ENCODE data around the gene GGCX. TPM values are rescaled to one million over a fixed set of nuclear protein-coding genes. Genes with fewer than 3 reads are reported as not detected.
"Not testable (repeated sequence)": the region's sequence is repeated elsewhere in the genome, so short reads cannot be mapped to it uniquely, and the experiment has no call there.

Gene GGCX
- total RNA-seq, 1 donor from 2014 or later, result 27.9 TPM

DNA sequence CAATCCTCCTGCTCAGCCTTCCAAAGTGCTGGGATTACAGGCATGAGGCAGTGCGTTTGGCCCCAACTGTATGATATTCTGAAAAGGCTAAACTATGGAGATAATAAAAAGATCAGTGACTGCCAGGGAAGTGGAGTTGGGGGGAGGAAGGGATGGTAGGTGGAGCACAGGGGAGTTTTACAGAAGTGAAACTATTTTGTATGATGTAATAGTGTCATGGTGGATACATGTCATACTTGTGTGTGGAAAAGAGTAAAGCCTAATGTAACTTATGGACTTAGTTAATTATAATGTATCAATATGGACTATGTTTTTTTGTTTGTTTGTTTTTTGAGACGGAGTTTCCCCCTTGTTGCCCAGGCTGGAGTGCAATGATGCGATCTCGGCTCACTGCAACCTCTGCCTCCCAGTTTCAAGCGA is 2.9 kb upstream of the GGCX start:
- H3K36me3 ChIP-seq (ENCODE audit: control insufficient read depth, insufficient read depth, low read length), result no peaks in the 10 kb centered on the region
- TF ChIP-seq, protein P1, sequence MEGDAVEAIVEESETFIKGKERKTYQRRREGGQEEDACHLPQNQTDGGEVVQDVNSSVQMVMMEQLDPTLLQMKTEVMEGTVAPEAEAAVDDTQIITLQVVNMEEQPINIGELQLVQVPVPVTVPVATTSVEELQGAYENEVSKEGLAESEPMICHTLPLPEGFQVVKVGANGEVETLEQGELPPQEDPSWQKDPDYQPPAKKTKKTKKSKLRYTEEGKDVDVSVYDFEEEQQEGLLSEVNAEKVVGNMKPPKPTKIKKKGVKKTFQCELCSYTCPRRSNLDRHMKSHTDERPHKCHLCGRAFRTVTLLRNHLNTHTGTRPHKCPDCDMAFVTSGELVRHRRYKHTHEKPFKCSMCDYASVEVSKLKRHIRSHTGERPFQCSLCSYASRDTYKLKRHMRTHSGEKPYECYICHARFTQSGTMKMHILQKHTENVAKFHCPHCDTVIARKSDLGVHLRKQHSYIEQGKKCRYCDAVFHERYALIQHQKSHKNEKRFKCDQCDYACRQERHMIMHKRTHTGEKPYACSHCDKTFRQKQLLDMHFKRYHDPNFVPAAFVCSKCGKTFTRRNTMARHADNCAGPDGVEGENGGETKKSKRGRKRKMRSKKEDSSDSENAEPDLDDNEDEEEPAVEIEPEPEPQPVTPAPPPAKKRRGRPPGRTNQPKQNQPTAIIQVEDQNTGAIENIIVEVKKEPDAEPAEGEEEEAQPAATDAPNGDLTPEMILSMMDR (IDR thresholded peaks at IDR 0.05; ENCODE audit: insufficient read depth, low read length, severe bottlenecking), result no peak
- H3K4me3 ChIP-seq (ENCODE audit: low read depth, low read length), result no peak overlapping the region
- FAIRE-seq (no peak), DNase-seq (ENCODE audit: low read depth) (no peak)
- H3K27me3 ChIP-seq (ENCODE audit: control insufficient read depth, insufficient read depth, low read length), result no peaks in the 10 kb centered on the region

DNA sequence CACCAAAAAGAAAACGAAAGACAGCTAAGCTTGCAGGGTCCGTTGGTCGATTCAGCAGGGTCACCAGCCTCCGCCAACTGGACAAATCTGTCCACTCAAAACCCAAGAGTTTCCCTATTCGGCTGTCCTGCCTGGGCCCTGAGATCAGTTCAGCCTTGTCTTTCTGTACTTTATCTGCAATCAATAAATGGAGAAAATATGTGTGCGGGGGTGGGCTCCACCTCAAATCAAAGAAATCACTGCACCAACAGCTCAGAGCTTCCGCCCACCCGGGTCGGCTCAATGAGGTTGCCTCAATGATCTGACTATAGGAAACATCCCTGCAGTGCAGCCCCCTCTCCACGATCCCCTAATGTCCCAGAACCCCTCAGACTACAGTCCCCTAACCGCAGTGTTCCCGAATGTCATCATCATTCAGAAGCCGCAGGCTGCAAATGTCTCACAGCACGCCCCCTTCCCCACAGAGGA is 447 bp downstream of the GGCX start:
- TF ChIP-seq, protein P1 (IDR thresholded peaks at IDR 0.05; ENCODE audit: insufficient read depth, low read length, severe bottlenecking), result no peak
- Histone ChIP-seq H3K27me3 (ENCODE audit: control insufficient read depth, insufficient read depth, low read length) (no peaks in the 10 kb centered on the region), H3K36me3 (ENCODE audit: control insufficient read depth, insufficient read depth, low read length) (peaks cover 4% of the 10 kb centered on the region), H3K4me3 (ENCODE audit: low read depth, low read length) (peak overlapping the region; percentile 68)
- no peak for FAIRE-seq
- DNase-seq (ENCODE audit: low read depth), result no peak

DNA sequence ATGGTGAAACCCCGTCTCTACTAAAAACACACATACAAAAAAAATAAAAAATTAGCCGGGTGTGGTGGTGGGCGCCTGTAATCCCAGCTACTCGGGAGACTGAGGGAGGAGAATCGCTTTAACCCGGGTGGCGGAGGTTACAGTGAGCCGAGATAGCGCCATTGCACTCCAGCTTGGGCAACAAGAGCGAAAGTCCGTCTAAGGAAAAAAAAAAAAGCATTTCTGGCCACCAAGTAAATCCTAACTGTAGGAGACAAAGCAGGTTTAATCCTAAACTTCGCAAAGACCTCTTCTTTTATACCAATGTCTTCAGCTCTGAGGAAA is 928 bp downstream of the GGCX start:
- H3K27me3 ChIP-seq (ENCODE audit: control insufficient read depth, insufficient read depth, low read length); FAIRE-seq; DNase-seq (ENCODE audit: low read depth); H3K36me3 ChIP-seq (ENCODE audit: control insufficient read depth, insufficient read depth, low read length): not testable (repeated sequence)
- H3K4me3 ChIP-seq (ENCODE audit: low read depth, low read length), result peak overlapping the region; percentile 68

DNA sequence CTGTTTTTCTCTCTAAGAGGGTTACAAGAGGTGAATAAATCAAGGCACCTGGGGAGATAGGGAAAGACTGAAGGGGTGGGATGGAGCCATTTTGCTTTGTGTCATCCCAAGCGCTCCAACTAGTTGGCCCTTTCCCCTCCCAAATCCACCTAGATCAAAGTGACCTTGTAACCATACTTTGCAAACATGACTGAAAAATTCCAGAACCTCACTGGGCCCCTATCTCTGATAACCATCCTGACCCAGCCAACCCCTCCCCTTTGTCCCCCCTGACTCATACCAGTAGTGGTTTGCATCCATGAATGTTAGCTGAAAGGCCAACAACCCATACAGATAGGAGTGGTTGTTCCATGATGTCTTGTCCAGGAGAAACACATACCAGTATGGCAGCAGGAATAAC is 3.1 kb downstream of the GGCX start:
- FAIRE-seq, result no peak
- TF ChIP-seq, protein P1 (IDR thresholded peaks at IDR 0.05; ENCODE audit: insufficient read depth, low read length, severe bottlenecking), result no peak
- no peak for DNase-seq (ENCODE audit: low read depth)
- H3K27me3 ChIP-seq (ENCODE audit: control insufficient read depth, insufficient read depth, low read length), result no peaks in the 10 kb centered on the region
- peaks cover 9% of the 10 kb centered on the region for H3K36me3 ChIP-seq (ENCODE audit: control insufficient read depth, insufficient read depth, low read length)
- no peak overlapping the region for H3K4me3 ChIP-seq (ENCODE audit: low read depth, low read length)

DNA sequence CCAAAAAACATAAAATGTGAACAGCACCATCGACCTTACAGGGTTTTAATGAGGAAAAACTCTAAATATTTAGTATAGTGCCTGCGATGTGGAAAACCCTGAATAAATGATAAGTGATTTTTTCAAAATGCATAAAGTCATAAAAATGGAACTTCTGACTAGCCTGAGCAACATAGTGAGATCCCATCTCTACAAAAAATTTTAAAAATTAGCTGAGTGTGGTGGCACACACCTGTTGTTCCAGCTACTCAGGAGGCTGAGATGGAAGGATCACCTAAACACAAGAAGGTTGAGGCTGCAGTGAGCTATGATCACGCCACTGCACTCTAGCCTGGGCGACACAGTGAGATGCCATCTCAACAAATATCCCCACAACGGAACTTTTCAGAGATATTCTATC is 4.2 kb downstream of the GGCX start:
- FAIRE-seq (no peak), DNase-seq (ENCODE audit: low read depth) (no peak)
- Histone ChIP-seq H3K36me3 (ENCODE audit: control insufficient read depth, insufficient read depth, low read length) (peaks cover 13% of the 10 kb centered on the region), H3K4me3 (ENCODE audit: low read depth, low read length) (no peak overlapping the region), H3K27me3 (ENCODE audit: control insufficient read depth, insufficient read depth, low read length) (no peaks in the 10 kb centered on the region)
- TF ChIP-seq, protein P1 (IDR thresholded peaks at IDR 0.05; ENCODE audit: insufficient read depth, low read length, severe bottlenecking), result no peak

DNA sequence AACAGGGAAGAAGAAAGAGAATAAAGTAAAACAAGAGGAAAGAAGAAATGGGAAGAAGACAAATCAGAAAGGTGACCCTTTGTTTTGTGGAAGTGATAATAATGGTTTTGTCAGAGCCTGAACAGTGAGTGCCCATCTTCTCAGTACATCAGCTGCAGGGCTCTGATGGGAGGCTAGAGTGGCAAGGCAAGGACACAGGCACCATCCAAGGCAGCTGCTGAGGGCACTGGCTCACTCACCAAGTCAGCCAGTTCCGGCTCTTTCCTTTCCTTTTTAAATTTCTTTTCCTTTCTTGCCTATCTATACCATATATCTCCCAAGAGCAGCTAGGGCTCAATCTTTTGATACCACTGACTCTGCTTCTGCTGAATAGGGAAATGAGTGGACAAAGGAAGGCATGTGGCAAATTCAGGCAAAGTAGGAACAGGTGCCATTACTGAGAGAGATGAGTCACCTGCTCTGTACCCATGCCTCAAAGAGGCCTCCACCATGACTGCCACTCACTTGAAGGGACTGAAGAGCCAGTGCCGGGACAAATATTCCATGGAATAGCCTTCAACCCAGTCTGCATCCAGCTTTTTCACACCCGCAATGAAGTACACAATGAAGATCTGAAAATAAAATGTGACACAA is 6.2 kb downstream of the GGCX start:
- H3K36me3 ChIP-seq (ENCODE audit: control insufficient read depth, insufficient read depth, low read length), result peaks cover 13% of the 10 kb centered on the region
- H3K4me3 ChIP-seq (ENCODE audit: low read depth, low read length), result no peak overlapping the region
- FAIRE-seq (no peak), DNase-seq (ENCODE audit: low read depth) (no peak)
- TF ChIP-seq, protein P1 (IDR thresholded peaks at IDR 0.05; ENCODE audit: insufficient read depth, low read length, severe bottlenecking), result no peak
- no peaks in the 10 kb centered on the region for H3K27me3 ChIP-seq (ENCODE audit: control insufficient read depth, insufficient read depth, low read length)
